HepG2 (cell line): ENCODE results near the gene CELA2B. TPM values are rescaled to one million over a fixed set of nuclear protein-coding genes. Genes with fewer than 3 reads are reported as not detected.
A peak's percentile ranks its signal among the peaks of the same experiment; 100 is the strongest.

ENCODE experiments used
- BCL6 ChIP-seq: IDR thresholded peaks from 2 replicates; pipeline ENCODE4 v1.6.1; 2016; ENCODE audit warnings: missing genetic modification reagents, missing compliant biosample characterization
- CHCHD3 ChIP-seq: sonication (generic); formaldehyde crosslinking; IDR thresholded peaks from 2 replicates; pipeline ENCODE4 v1.8.0; 2022; ENCODE audit warnings: mild to moderate bottlenecking, missing genetic modification reagents, moderate library complexity
- CREM ChIP-seq, 2 experiments: sonication (generic) in 1 of 2; formaldehyde crosslinking in 1 of 2; IDR thresholded peaks; 2 replicates each; pipeline versions ENCODE4 v1.4.0 to v1.6.1; 2016 to 2020; ENCODE audit warnings: antibody characterized with exemption in 1 of 2, mild to moderate bottlenecking in 1 of 2, missing genetic modification reagents in 1 of 2
- FOXK1 ChIP-seq: sonication (generic); formaldehyde crosslinking; IDR thresholded peaks from 2 replicates; pipeline ENCODE4 v1.4.0; 2020; ENCODE audit warnings: low read depth, missing genetic modification reagents, borderline replicate concordance
- HNRNPLL ChIP-seq: fragments of 200-400 bp; formaldehyde crosslinking; IDR thresholded peaks from 2 replicates; pipeline ENCODE4 v1.6.1; 2017; ENCODE audit warnings: mild to moderate bottlenecking, low read depth, low read length; ENCODE audit not compliant: poor library complexity, severe bottlenecking
- HOXD1 ChIP-seq: sonication (generic); formaldehyde crosslinking; IDR thresholded peaks from 2 replicates; pipeline ENCODE4 v1.5.0; 2020; ENCODE audit warnings: missing genetic modification reagents
- MAFK ChIP-seq, 2 experiments: IDR thresholded peaks in 1 of 2; conservative IDR thresholded peaks in 1 of 2; 2 replicates each; pipeline ENCODE4 v1.6.1; 2011; ENCODE audit warnings: improper control_type of control experiment in 2 of 2, low read length in 2 of 2
- MEIS1 ChIP-seq: sonication (generic); formaldehyde crosslinking; IDR thresholded peaks from 2 replicates; pipeline ENCODE4 v1.9.0; 2021; ENCODE audit warnings: mild to moderate bottlenecking, missing genetic modification reagents, moderate library complexity, borderline replicate concordance
- NFE2 ChIP-seq: sonication (generic); formaldehyde crosslinking; IDR thresholded peaks from 2 replicates; pipeline ENCODE4 v1.4.0; 2020; ENCODE audit warnings: missing genetic modification reagents
- NFYC ChIP-seq: IDR thresholded peaks from 2 replicates; pipeline ENCODE4 v1.6.1; 2016; ENCODE audit warnings: missing genetic modification reagents, missing compliant biosample characterization
- SOX6 ChIP-seq, 2 experiments: fragments of 450-650 bp in 1 of 2; sonication (generic) in 1 of 2; formaldehyde crosslinking in 1 of 2; IDR thresholded peaks; 2 replicates each; pipeline versions ENCODE4 v1.4.0 to v1.6.1; 2017 to 2020; ENCODE audit warnings: antibody characterized with exemption in 1 of 2, mild to moderate bottlenecking in 1 of 2, missing genetic modification reagents in 1 of 2
- SRSF4 ChIP-seq: fragments of 200-400 bp; formaldehyde crosslinking; IDR thresholded peaks from one replicate; pipeline ENCODE4 v1.6.1; 2018; ENCODE audit warnings: mild to moderate bottlenecking, low read depth, low read length, moderate library complexity; ENCODE audit not compliant: poor library complexity, severe bottlenecking
- ZFP37 ChIP-seq: sonication (generic); formaldehyde crosslinking; IDR thresholded peaks from 2 replicates; pipeline ENCODE4 v1.4.0; 2020; ENCODE audit warnings: missing genetic modification reagents, borderline replicate concordance
- ZNF17 ChIP-seq: sonication (generic); formaldehyde crosslinking; IDR thresholded peaks from 2 replicates; pipeline ENCODE4 v1.5.0; 2020; ENCODE audit warnings: mild to moderate bottlenecking, missing genetic modification reagents
- ZNF180 ChIP-seq: sonication (generic); formaldehyde crosslinking; IDR thresholded peaks from 2 replicates; pipeline ENCODE4 v1.4.0; 2020; ENCODE audit warnings: low read depth, missing genetic modification reagents, borderline replicate concordance
- ZNF414 ChIP-seq: sonication (generic); formaldehyde crosslinking; IDR thresholded peaks from 2 replicates; pipeline ENCODE4 v1.5.0; 2020; ENCODE audit warnings: missing genetic modification reagents
- polyA plus RNA-seq, 8 experiments: library from polyadenylated mRNA; depleted of rRNA in 3 of 8; stranded (reverse) in 7 of 8; unstranded in 1 of 8; fragments of >200 nt; fragmentation: Illumina TruSeq in 4 of 8; extraction: Trizol in 4 of 8; gene quantifications; 2 replicates each; pipeline versions ENCODE4 v1.2.1 to v1.2.3, GENCODE V29; 2011 to 2016; ENCODE audit warnings: low read depth in 4 of 8, missing spikeins in 1 of 8, mixed read lengths in 1 of 8; ENCODE audit not compliant: insufficient read depth in 1 of 8
- total RNA-seq, 5 experiments: library from RNA; depleted of rRNA; stranded (reverse); fragments of >200 nt; fragmentation: Illumina TruSeq; extraction: Trizol; gene quantifications; 2 replicates each; pipeline ENCODE4 v1.2.3, GENCODE V29; 2016; ENCODE audit warnings: low read depth in 1 of 5
- TF ChIP-seq, protein P1 (sequence below): sonication (generic); formaldehyde crosslinking; IDR thresholded peaks from 2 replicates; pipeline ENCODE4 v1.4.0; 2020; ENCODE audit warnings: missing genetic modification reagents
- TF ChIP-seq, protein P2 (sequence below): sonication (generic); formaldehyde crosslinking; IDR thresholded peaks from 2 replicates; pipeline ENCODE4 v1.4.0; 2020; ENCODE audit warnings: low read depth, missing genetic modification reagents
- TF ChIP-seq, protein P3 (sequence below): sonication (generic); formaldehyde crosslinking; IDR thresholded peaks from 2 replicates; pipeline ENCODE4 v1.4.0; 2020; ENCODE audit warnings: missing genetic modification reagents, low read depth, mild to moderate bottlenecking, borderline replicate concordance

Gene CELA2B
- total and polyA plus RNA-seq, 2 of the 13 experiments (the other 11 are each of a cell fraction or from before 2014, with no cell fraction given), result not detected

GRCh38 chr1:15526490-15527339 lies 50.8 kb downstream of the CELA2B start, which contains the start of gene DNAJC16 (continued):
- TF ChIP-seq, protein P1, sequence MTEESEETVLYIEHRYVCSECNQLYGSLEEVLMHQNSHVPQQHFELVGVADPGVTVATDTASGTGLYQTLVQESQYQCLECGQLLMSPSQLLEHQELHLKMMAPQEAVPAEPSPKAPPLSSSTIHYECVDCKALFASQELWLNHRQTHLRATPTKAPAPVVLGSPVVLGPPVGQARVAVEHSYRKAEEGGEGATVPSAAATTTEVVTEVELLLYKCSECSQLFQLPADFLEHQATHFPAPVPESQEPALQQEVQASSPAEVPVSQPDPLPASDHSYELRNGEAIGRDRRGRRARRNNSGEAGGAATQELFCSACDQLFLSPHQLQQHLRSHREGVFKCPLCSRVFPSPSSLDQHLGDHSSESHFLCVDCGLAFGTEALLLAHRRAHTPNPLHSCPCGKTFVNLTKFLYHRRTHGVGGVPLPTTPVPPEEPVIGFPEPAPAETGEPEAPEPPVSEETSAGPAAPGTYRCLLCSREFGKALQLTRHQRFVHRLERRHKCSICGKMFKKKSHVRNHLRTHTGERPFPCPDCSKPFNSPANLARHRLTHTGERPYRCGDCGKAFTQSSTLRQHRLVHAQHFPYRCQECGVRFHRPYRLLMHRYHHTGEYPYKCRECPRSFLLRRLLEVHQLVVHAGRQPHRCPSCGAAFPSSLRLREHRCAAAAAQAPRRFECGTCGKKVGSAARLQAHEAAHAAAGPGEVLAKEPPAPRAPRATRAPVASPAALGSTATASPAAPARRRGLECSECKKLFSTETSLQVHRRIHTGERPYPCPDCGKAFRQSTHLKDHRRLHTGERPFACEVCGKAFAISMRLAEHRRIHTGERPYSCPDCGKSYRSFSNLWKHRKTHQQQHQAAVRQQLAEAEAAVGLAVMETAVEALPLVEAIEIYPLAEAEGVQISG (CRISPR knock-in tag), result peak; percentile 99
- no peak for TF ChIP-seq ZNF17 (CRISPR knock-in tag)
- no peak for TF ChIP-seq ZFP37 (CRISPR knock-in tag)
- TF ChIP-seq, protein P2, sequence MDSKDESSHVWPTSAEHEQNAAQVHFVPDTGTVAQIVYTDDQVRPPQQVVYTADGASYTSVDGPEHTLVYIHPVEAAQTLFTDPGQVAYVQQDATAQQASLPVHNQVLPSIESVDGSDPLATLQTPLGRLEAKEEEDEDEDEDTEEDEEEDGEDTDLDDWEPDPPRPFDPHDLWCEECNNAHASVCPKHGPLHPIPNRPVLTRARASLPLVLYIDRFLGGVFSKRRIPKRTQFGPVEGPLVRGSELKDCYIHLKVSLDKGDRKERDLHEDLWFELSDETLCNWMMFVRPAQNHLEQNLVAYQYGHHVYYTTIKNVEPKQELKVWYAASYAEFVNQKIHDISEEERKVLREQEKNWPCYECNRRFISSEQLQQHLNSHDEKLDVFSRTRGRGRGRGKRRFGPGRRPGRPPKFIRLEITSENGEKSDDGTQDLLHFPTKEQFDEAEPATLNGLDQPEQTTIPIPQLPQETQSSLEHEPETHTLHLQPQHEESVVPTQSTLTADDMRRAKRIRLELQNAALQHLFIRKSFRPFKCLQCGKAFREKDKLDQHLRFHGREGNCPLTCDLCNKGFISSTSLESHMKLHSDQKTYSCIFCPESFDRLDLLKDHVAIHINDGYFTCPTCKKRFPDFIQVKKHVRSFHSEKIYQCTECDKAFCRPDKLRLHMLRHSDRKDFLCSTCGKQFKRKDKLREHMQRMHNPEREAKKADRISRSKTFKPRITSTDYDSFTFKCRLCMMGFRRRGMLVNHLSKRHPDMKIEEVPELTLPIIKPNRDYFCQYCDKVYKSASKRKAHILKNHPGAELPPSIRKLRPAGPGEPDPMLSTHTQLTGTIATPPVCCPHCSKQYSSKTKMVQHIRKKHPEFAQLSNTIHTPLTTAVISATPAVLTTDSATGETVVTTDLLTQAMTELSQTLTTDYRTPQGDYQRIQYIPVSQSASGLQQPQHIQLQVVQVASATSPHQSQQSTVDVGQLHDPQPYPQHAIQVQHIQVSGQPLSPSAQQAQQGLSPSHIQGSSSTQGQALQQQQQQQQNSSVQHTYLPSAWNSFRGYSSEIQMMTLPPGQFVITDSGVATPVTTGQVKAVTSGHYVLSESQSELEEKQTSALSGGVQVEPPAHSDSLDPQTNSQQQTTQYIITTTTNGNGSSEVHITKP, result peak; percentile 51; the same call in 1 of the 2 replicates
- no peak for TF ChIP-seq CHCHD3
- TF ChIP-seq BCL6 (CRISPR knock-in tag), result no peak; the same call in 1 of the 2 replicates
- no peak for TF ChIP-seq SRSF4
- peak; percentile 34; the same call in 1 of the 2 replicates for TF ChIP-seq NFYC (CRISPR knock-in tag)
- TF ChIP-seq MAFK (conservative IDR thresholded peaks at IDR 0.05 in 1 of 2, IDR thresholded peaks at IDR 0.05 in 1 of 2; ENCODE audit: low read length in 2 of 2), result no peak
- TF ChIP-seq CREM (IDR thresholded peaks at IDR 0.05), result peak; percentile 81; the same call in 1 of the 2 replicates
- no peak for TF ChIP-seq CREM (CRISPR knock-in tag; IDR thresholded peaks at IDR 0.05)
- TF ChIP-seq FOXK1 (CRISPR knock-in tag), result peak; percentile 83; the same call in 1 of the 2 replicates
- no peak for TF ChIP-seq SOX6 (IDR thresholded peaks at IDR 0.05)
- peak; percentile 73 for TF ChIP-seq SOX6 (CRISPR knock-in tag; IDR thresholded peaks at IDR 0.05)
- TF ChIP-seq HNRNPLL, result peak; percentile 62
- no peak for TF ChIP-seq ZNF180 (CRISPR knock-in tag)
- peak; percentile 46; the same call in 1 of the 2 replicates for TF ChIP-seq MEIS1 (CRISPR knock-in tag)
- 0 out of 2 replicates have a peak, but pooled peaks have one; percentile 53 for TF ChIP-seq ZNF414 (CRISPR knock-in tag)
- peak; percentile 25; the same call in 1 of the 2 replicates for TF ChIP-seq HOXD1 (CRISPR knock-in tag)
- TF ChIP-seq, protein P3, sequence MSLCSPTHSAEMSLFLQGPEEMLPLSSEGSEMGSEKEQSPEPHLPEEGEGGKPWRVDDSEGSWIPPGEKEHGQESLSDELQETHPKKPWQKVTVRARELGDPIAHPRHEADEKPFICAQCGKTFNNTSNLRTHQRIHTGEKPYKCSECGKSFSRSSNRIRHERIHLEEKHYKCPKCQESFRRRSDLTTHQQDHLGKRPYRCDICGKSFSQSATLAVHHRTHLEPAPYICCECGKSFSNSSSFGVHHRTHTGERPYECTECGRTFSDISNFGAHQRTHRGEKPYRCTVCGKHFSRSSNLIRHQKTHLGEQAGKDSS (CRISPR knock-in tag), result peak; percentile 75; the same call in 1 of the 2 replicates
- no peak for TF ChIP-seq NFE2 (CRISPR knock-in tag)
